DOHH2 (cell line): Measurements from ENCODE around the gene LHX2.

Experiments
- H3F3A ChIP-seq: fragments of 200-600 bp; sonication (generic), shearing (Covaris generic); 2 replicates; pipeline ENCODE4 v1.6.0; 2016; ENCODE audit warnings: antibody characterized with exemption, mild to moderate bottlenecking; ENCODE audit not compliant: control insufficient read depth, insufficient read depth
- H3K27ac ChIP-seq: fragments of 200-600 bp; sonication (generic); 2 replicates; pipeline ENCODE4 v1.5.1; 2014; ENCODE audit warnings: low read depth, mild to moderate bottlenecking, low read length, moderate library complexity
- H3K27me3 ChIP-seq: fragments of 200-600 bp; sonication (generic); 2 replicates; pipeline ENCODE4 v1.6.1; 2014; ENCODE audit warnings: mild to moderate bottlenecking, low read length, mixed read lengths; ENCODE audit not compliant: control insufficient read depth
- H3K36me3 ChIP-seq: fragments of 200-600 bp; sonication (generic); 2 replicates; pipeline ENCODE4 v1.6.1; 2014; ENCODE audit warnings: mild to moderate bottlenecking, low read length, moderate library complexity, mixed read lengths; ENCODE audit not compliant: control insufficient read depth
- H3K4me1 ChIP-seq: fragments of 200-600 bp; sonication (generic); 2 replicates; pipeline ENCODE4 v1.6.1; 2014; ENCODE audit warnings: mild to moderate bottlenecking, low read length, mixed read lengths; ENCODE audit not compliant: control insufficient read depth
- H3K4me2 ChIP-seq: fragments of 200-600 bp; sonication (generic); 2 replicates; pipeline ENCODE4 v1.6.0; 2014; ENCODE audit warnings: mild to moderate bottlenecking, low read length, moderate library complexity
- H3K4me3 ChIP-seq: fragments of 200-600 bp; sonication (generic); 2 replicates; pipeline ENCODE4 v1.5.1; 2014; ENCODE audit warnings: mild to moderate bottlenecking, low read length, mixed read lengths
- H3K79me2 ChIP-seq: fragments of 200-600 bp; sonication (generic); 2 replicates; pipeline ENCODE4 v1.6.1; 2014; ENCODE audit warnings: mild to moderate bottlenecking, low read length, mixed read lengths; ENCODE audit not compliant: control insufficient read depth
- H3K9me2 ChIP-seq: fragments of 200-600 bp; sonication (generic); replicated peaks from 2 replicates; pipeline ENCODE4 v1.6.1; 2014; ENCODE audit warnings: mild to moderate bottlenecking, low read length, mixed read lengths; ENCODE audit not compliant: control insufficient read depth
- H3K9me3 ChIP-seq: fragments of 200-600 bp; sonication (generic); 2 replicates; pipeline ENCODE4 v1.6.1; 2014; ENCODE audit warnings: antibody characterized with exemption, low read length, mixed read lengths; ENCODE audit not compliant: control insufficient read depth, insufficient read depth
- H4K20me1 ChIP-seq: fragments of 200-600 bp; sonication (generic); 2 replicates; pipeline ENCODE4 v1.6.0; 2014; ENCODE audit warnings: low read depth, mild to moderate bottlenecking, antibody characterized with exemption, low read length, moderate library complexity; ENCODE audit not compliant: control insufficient read depth, insufficient read depth
- CTCF ChIP-seq: fragments of 200-600 bp; sonication (generic); IDR thresholded peaks from one replicate; pipeline ENCODE4 v1.5.1; 2014; ENCODE audit warnings: antibody characterized with exemption, mild to moderate bottlenecking, low read depth, low read length; ENCODE audit not compliant: poor library complexity, severe bottlenecking
- EZH2phosphoT487 ChIP-seq: fragments of 200-600 bp; sonication (generic); IDR thresholded peaks from 2 replicates; pipeline ENCODE4 v1.6.1; 2017; ENCODE audit warnings: borderline replicate concordance, mild to moderate bottlenecking, antibody characterized with exemption, low read length, moderate library complexity, mixed read lengths

Gene LHX2

DNA sequence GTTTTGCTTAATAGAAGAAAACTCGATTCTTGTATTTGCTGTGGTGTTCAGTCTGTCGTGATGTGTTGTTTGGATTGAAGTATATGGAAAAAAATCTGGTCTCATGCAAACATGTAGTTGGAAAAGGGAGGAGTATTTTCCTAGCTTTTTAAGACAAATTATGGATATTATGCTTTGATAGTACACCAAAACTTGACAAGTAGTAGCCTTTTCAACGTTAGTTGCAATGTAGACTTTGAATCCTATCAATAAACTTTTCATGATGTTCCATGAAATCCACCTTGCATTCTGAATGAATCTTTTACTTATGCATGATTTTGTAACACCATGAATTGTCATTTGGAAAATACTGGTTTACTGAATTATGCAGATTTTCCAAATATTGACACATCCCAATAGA, 64.2 kb downstream of the LHX2 start:
- no peak overlapping the region for H3K4me3 ChIP-seq
- H3K9me3 ChIP-seq, result no peaks in the 10 kb centered on the region
- H3K4me1 ChIP-seq, result no peaks in the 10 kb centered on the region
- no peak overlapping the region for H3K4me2 ChIP-seq
- TF ChIP-seq EZH2phosphoT487, result no peak
- no peak for TF ChIP-seq CTCF
- H3F3A ChIP-seq, result no peaks in the 10 kb centered on the region
- no peaks in the 10 kb centered on the region for H3K36me3 ChIP-seq
- peaks cover 7% of the 10 kb centered on the region; the same call in 1 of the 2 replicates for H3K27me3 ChIP-seq
- H3K79me2 ChIP-seq, result no peaks in the 10 kb centered on the region
- H3K27ac ChIP-seq, result no peak overlapping the region
- H4K20me1 ChIP-seq, result no peaks in the 10 kb centered on the region
- H3K9me2 ChIP-seq, result no peaks in the 10 kb centered on the region

DNA sequence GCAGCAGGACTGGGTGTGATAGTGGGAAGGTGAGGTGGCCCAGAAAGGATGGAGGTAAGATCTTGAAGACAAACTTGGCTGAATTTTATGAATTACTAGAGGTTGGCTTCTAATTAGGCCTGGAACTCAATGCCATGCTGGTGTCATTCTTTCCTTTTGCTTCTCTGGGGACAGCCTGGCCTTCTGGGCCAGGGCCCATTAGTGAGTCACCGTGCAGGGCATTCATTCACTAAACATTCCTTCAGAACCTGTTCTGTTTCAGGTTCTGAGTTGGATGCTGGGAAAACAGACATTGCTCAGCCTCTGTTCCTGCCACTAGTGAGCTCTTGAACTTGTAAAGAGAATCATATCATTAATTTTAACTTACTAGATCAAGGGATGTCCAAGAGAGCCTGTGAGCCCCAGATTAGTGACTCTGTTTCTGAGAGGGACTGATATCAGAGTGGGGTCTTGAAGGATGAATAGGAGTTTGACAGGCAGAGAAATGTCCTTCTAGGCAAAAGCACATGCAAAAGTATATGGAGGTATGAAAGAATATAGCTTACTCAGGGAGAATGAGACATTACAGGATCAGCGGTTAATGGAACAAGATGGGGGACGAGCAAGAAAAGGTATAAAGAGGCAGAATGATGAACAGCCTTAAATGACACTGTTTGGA, 66.5 kb downstream of the LHX2 start:
- Histone ChIP-seq H3K27me3 (peaks cover 5% of the 10 kb centered on the region; the same call in 1 of the 2 replicates), H3K4me2 (no peak overlapping the region), H3K9me2 (no peaks in the 10 kb centered on the region), H3K36me3 (no peaks in the 10 kb centered on the region), H3K4me1 (no peaks in the 10 kb centered on the region), H3K4me3 (no peak overlapping the region), H4K20me1 (no peaks in the 10 kb centered on the region), H3F3A (no peaks in the 10 kb centered on the region), H3K9me3 (no peaks in the 10 kb centered on the region), H3K27ac (no peak overlapping the region), H3K79me2 (no peaks in the 10 kb centered on the region)
- TF ChIP-seq CTCF, result no peak
- no peak for TF ChIP-seq EZH2phosphoT487

DNA sequence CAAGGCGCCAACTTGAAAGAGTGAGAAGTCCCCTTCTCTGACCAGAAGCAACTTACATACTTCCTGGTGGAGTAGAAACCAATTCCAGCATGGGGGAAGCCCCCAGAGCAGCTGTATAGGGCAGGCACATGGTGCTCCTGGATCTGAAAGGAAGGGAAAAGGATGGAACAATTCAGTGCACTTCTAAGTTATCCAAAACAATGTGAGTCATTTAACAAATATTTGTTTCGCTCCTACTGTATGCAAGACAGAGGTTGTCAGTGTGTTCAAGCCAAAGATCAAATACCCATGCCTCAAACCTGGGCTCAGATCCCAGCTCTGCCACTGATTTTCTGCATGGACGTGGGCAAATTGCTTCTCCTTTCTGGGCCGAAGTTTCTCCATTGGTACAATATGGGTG, 67.1 kb downstream of the LHX2 start:
- no peaks in the 10 kb centered on the region for H3K79me2 ChIP-seq

More for the DNA sequence above, 67.1 kb downstream of the LHX2 start:
- H3K9me3 ChIP-seq, result no peaks in the 10 kb centered on the region
- no peaks in the 10 kb centered on the region for H4K20me1 ChIP-seq
- peaks cover 7% of the 10 kb centered on the region for H3K27me3 ChIP-seq
- no peak overlapping the region for H3K4me2 ChIP-seq
- no peak overlapping the region for H3K4me3 ChIP-seq
- H3K36me3 ChIP-seq, result no peaks in the 10 kb centered on the region
- no peaks in the 10 kb centered on the region for H3F3A ChIP-seq
- TF ChIP-seq CTCF (no peak), EZH2phosphoT487 (no peak)
- H3K4me1 ChIP-seq, result no peaks in the 10 kb centered on the region
- H3K27ac ChIP-seq, result no peak overlapping the region
- H3K9me2 ChIP-seq, result no peaks in the 10 kb centered on the region
